Measurements from ENCODE around the gene PARVG. TPM values are rescaled to one million over a fixed set of nuclear protein-coding genes. Genes with fewer than 3 reads are reported as not detected.

The PARVG gene
- total and polyA plus RNA-seq, 2 of the 13 experiments (the other 11 are each of a cell fraction or from before 2014, with no cell fraction given): not detected

GRCh38 chr22:44196731-44197131 lies 16.0 kb downstream of the PARVG start:
- no peak for DNase-seq (ENCODE audit: low spot score)
- Histone ChIP-seq H3K9ac (ENCODE audit: insufficient read depth, low read depth, low read length) (no peak overlapping the region), H4K20me1 (ENCODE audit: insufficient read depth, low read length) (no peaks in the 10 kb centered on the region), H3K36me3 (replicated peaks in 1 of 2; ENCODE audit: control insufficient read depth in 1 of 2, insufficient read depth in 2 of 2, low read length in 2 of 2) (no peaks in the 10 kb centered on the region), H3K27ac (ENCODE audit: extremely low read length, insufficient read depth, low read length) (no peak overlapping the region), H3K4me2 (ENCODE audit: low read depth, low read length) (no peak overlapping the region), H3K79me2 (ENCODE audit: insufficient read depth, low read length) (no peaks in the 10 kb centered on the region), H3K4me1 (ENCODE audit: insufficient read depth, low read length) (no peaks in the 10 kb centered on the region), H2AFZ (ENCODE audit: low read length) (no peak overlapping the region), H3K9me3 (ENCODE audit: low read length) (no peaks in the 10 kb centered on the region), H3K4me3 (replicated peaks in 1 of 3; ENCODE audit: insufficient read depth in 1 of 3, low read depth in 2 of 3, low read length in 3 of 3) (no peak overlapping the region), H3K27me3 (ENCODE audit: control insufficient read depth in 1 of 2, insufficient read depth in 2 of 2, low read length in 2 of 2) (peaks cover 4 to 16% of the 10 kb centered on the region in 2 experiments)
- no TSS peak for BruUV-seq (replicated peaks)
- TF ChIP-seq ZNF224 (CRISPR knock-in tag; IDR thresholded peaks at IDR 0.05): no peak
- no peak for TF ChIP-seq ZNF513 (CRISPR knock-in tag; conservative IDR thresholded peaks at IDR 0.05)
- TF ChIP-seq DNMT3B (CRISPR knock-in tag; conservative IDR thresholded peaks at IDR 0.05): no peak
- no peak for TF ChIP-seq SCMH1 (CRISPR knock-in tag; IDR thresholded peaks at IDR 0.05; ENCODE audit: borderline replicate concordance)
- no peak for TF ChIP-seq ZKSCAN8 (CRISPR knock-in tag; IDR thresholded peaks at IDR 0.05; ENCODE audit: borderline replicate concordance)
- no peak for TF ChIP-seq ZBTB37 (CRISPR knock-in tag; IDR thresholded peaks at IDR 0.05)
- TF ChIP-seq TFE3 (CRISPR knock-in tag; IDR thresholded peaks at IDR 0.05): no peak
- no peak for TF ChIP-seq ZNF703 (CRISPR knock-in tag; IDR thresholded peaks at IDR 0.05; ENCODE audit: borderline replicate concordance)
- no peak for TF ChIP-seq ZBTB39 (CRISPR knock-in tag; IDR thresholded peaks at IDR 0.05)
- no peak for TF ChIP-seq RNF219 (CRISPR knock-in tag; IDR thresholded peaks at IDR 0.05)
- no peak for TF ChIP-seq NR2C2 (CRISPR knock-in tag; IDR thresholded peaks at IDR 0.05; ENCODE audit: borderline replicate concordance)
- no peak for ATAC-seq
- in situ Hi-C loops (cut with HindIII; ENCODE audit: extremely low pct_ligation_motif_present, low pct_unique_long_range_greater_than_20kb) (no loop called here), intact Hi-C loops (cut with micrococcal nuclease; ENCODE audit: unreplicated experiment) (no loop called here)
- ChIA-PET POLR2A (no interaction called here), CTCF (ENCODE audit: low intra/inter-chr PET ratio, low total read pairs) (no interaction called here)
- 12% methylated on average over 8 of the region's 10 CpGs for WGBS (ENCODE audit: low lambda C conversion rate)
- FAIRE-seq: no peak
